ENCODE data around the gene FZD10.

Gene FZD10

DNA sequence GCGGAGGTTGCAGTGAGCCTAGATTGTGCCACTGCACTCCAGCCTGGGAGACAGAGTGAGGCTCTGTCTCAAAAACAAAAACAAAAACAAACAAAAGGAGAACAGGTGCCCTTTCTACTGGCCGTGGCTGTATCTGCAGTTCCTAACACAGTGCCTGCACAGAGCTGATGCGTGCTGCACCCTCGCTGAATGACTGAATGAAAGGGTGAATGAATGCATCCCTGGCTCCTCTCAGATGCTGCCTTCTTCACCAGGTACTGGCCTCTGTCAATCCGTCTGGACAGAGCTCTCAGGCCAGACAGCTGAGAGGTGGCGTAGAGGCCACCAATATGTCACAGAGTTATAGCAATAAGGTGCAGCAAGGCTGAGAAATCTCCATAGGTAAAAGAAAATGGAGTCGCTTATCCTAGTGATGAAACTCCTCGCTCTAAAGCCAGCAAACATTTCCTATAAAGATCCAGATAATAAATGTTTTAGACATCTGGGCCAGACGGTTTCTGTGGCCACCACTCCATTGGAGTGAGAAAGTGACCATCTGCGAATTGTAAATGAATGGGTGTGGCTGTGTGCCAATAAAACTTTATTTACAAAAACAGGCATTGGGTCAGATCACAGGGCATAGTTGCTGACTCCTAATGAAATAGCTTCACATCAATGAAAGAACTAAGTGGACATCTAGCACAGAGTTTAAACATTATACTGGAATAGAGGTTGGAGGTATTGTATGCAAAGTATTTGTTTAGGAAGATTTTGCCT, 15.9 kb upstream of the FZD10 start:
- H3K27ac ChIP-seq (replicated peaks) = no peak overlapping the region
- no peak for DNase-seq (ENCODE audit: low read depth in 1 of 2, low spot score in 1 of 2)
- TF ChIP-seq GABPA (IDR thresholded peaks at IDR 0.05; ENCODE audit: low read depth) = no peak
- TF ChIP-seq REST (IDR thresholded peaks at IDR 0.05; ENCODE audit: insufficient replicate concordance, low read depth) = no peak
- TF ChIP-seq POLR2AphosphoS5 (IDR thresholded peaks at IDR 0.05; ENCODE audit: low read depth) = no peak
- TF ChIP-seq CTCF (IDR thresholded peaks at IDR 0.05; ENCODE audit: insufficient read depth, low read length) = no peak
- TF ChIP-seq SPI1 (IDR thresholded peaks at IDR 0.05; ENCODE audit: borderline replicate concordance, low read depth) = no peak
- no peaks in the 10 kb centered on the region for H3K27me3 ChIP-seq (ENCODE audit: insufficient read depth, poor library complexity, severe bottlenecking)
- no peak overlapping the region for H3K4me3 ChIP-seq (replicated peaks; ENCODE audit: insufficient read depth, low read length)

DNA sequence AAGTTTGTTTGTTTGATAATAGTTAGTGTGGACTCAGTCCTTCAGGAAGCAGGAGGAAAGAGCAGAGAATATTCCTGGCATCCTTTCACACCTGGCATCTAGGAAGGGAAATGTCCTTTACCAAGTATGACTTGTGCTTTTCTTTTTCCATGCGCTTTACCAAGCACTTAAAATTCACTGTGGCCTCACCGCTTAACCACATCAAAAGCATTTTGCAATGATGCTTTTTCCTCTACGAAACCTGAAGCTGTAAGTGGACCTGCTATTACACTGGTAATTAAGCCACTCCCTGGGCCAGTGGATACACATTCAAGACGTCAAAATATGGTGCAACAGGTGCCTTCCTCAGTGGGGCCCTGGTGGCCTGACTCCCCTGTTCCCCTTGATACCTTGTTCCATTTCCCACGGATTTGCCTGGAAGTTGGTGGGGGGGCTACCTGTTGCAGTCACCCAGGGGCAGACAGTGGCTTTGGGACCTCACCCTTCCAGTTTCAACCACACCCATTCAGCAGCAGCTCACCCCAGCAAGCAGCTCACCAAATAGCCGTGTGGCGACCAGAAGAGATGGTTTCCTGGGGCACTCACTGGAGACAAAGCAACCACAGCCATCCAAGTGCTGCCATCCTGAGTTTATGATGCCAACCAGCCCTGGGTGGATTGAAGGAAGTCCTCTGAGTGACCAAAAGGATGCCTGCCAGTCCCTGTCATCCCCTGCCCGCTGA, 14.2 kb upstream of the FZD10 start:
- no peak for TF ChIP-seq GABPA (IDR thresholded peaks at IDR 0.05; ENCODE audit: low read depth)
- TF ChIP-seq POLR2AphosphoS5 (IDR thresholded peaks at IDR 0.05; ENCODE audit: low read depth) = no peak
- no peak for TF ChIP-seq CTCF (IDR thresholded peaks at IDR 0.05; ENCODE audit: insufficient read depth, low read length)
- no peak for TF ChIP-seq REST (IDR thresholded peaks at IDR 0.05; ENCODE audit: insufficient replicate concordance, low read depth)
- no peak for TF ChIP-seq SPI1 (IDR thresholded peaks at IDR 0.05; ENCODE audit: borderline replicate concordance, low read depth)
- H3K27ac ChIP-seq (replicated peaks) = no peak overlapping the region
- H3K27me3 ChIP-seq (ENCODE audit: insufficient read depth, poor library complexity, severe bottlenecking) = no peaks in the 10 kb centered on the region
- DNase-seq (ENCODE audit: low read depth in 1 of 2, low spot score in 1 of 2) = no peak
- H3K4me3 ChIP-seq (replicated peaks; ENCODE audit: insufficient read depth, low read length) = no peak overlapping the region

- Histone ChIP-seq H3K27me3 (ENCODE audit: insufficient read depth, poor library complexity, severe bottlenecking) (no peaks in the 10 kb centered on the region), H3K27ac (replicated peaks) (no peak overlapping the region), H3K4me3 (replicated peaks; ENCODE audit: insufficient read depth, low read length) (no peak overlapping the region)
- TF ChIP-seq SPI1 (IDR thresholded peaks at IDR 0.05; ENCODE audit: borderline replicate concordance, low read depth) (no peak), POLR2AphosphoS5 (IDR thresholded peaks at IDR 0.05; ENCODE audit: low read depth) (no peak), GABPA (IDR thresholded peaks at IDR 0.05; ENCODE audit: low read depth) (no peak), CTCF (IDR thresholded peaks at IDR 0.05; ENCODE audit: insufficient read depth, low read length) (no peak), REST (IDR thresholded peaks at IDR 0.05; ENCODE audit: insufficient replicate concordance, low read depth) (no peak)
- DNase-seq (ENCODE audit: low read depth in 1 of 2, low spot score in 1 of 2) = no peak
These were observed 10.4 kb upstream of the FZD10 start for GRCh38 chr12:130151846-130152245.

All from HL-60 (cell line).